ENCODE measurements around the gene ATP10D.
"Not testable (repeated sequence)": the region's sequence is repeated elsewhere in the genome, so short reads cannot be mapped to it uniquely, and the experiment has no call there.

ATP10D gene

GRCh38 chr4:47485047-47485692, at the start of gene ATP10D:
Gene ATP10D, plus strand, starts transcription at chr4:47485275. Its CDS starts 27,266 bp downstream, at chr4:47512541.
- DNase-seq = peak; percentile 27

- no peak for DNase-seq
These were observed 42.1 kb upstream of the ATP10D start for GRCh38 chr4:47442980-47443379.

- no peak for DNase-seq
These were observed 41.0 kb upstream of the ATP10D start for GRCh38 chr4:47444031-47444430.

GRCh38 chr4:47451657-47452056, 33.4 kb upstream of the ATP10D start:
- no peak for DNase-seq

GRCh38 chr4:47462799-47463234, 22.3 kb upstream of the ATP10D start:
- DNase-seq = no peak

- peak; percentile 88 for DNase-seq
These were observed 21.7 kb upstream of the ATP10D start, which contains the start of gene COMMD8 for GRCh38 chr4:47463235-47463956. Gene COMMD8, minus strand, starts transcription at chr4:47463702. Its CDS starts 51 bp downstream, at chr4:47463651.

- DNase-seq = no peak
These were observed 20.1 kb upstream of the ATP10D start for GRCh38 chr4:47465004-47465403.

- DNase-seq = no peak
These were observed 18.9 kb upstream of the ATP10D start for GRCh38 chr4:47466056-47466785.

- no peak for DNase-seq
These were observed 16.2 kb upstream of the ATP10D start for GRCh38 chr4:47468706-47469365.

GRCh38 chr4:47469951-47470350, 15.1 kb upstream of the ATP10D start:
- DNase-seq = no peak

- DNase-seq = no peak
These were observed 14.0 kb upstream of the ATP10D start for GRCh38 chr4:47471064-47471463.

GRCh38 chr4:47471591-47471990, 13.5 kb upstream of the ATP10D start:
- no peak for DNase-seq

GRCh38 chr4:47473141-47473750, 11.8 kb upstream of the ATP10D start:
- no peak for DNase-seq

GRCh38 chr4:47474799-47475198, 10.3 kb upstream of the ATP10D start:
- DNase-seq = no peak

- no peak for DNase-seq
These were observed 9.7 kb upstream of the ATP10D start for GRCh38 chr4:47475411-47475810.

GRCh38 chr4:47478804-47479203, 6.3 kb upstream of the ATP10D start:
- DNase-seq = no peak

GRCh38 chr4:47482326-47482725, 2.7 kb upstream of the ATP10D start:
- no peak for DNase-seq

GRCh38 chr4:47483745-47484144, 1.3 kb upstream of the ATP10D start:
- DNase-seq = no peak

- no peak for DNase-seq
These were observed 907 bp upstream of the ATP10D start for GRCh38 chr4:47484168-47484567.

GRCh38 chr4:47485768-47486167, 693 bp downstream of the ATP10D start:
- DNase-seq = no peak

- no peak for DNase-seq
These were observed 1.2 kb downstream of the ATP10D start for GRCh38 chr4:47486231-47486673.

- DNase-seq = not testable (repeated sequence)
These were observed 1.7 kb downstream of the ATP10D start for GRCh38 chr4:47486727-47487126.

GRCh38 chr4:47488706-47489105, 3.6 kb downstream of the ATP10D start:
- DNase-seq = no peak
